NCI-H2196 (cell line): ENCODE results near the gene SMIM10L1.

Experiments
- DNase-seq: peaks from one replicate; lab custom pipeline; 2025; ENCODE audit not compliant: unreplicated experiment; lab: John Stamatoyannopoulos, UW

Gene SMIM10L1

DNA sequence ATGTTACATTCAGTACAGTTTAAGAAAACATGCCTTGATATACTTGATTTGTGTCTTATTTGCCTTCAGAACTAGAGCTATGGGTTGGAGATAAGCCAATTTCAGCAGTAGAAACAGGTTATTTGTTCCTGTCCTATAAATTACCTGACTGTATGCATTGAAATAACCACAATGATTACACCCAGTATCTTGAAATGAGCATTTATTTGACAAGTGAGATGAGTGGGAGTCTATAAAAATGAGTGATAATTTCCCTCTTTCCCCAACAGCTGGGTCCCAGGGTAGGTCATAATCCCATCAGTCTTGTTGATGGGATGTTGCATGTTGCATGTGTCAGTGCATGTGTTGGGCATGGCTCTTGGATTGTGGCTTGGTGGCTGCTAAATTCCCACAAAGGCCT, 12.0 kb downstream of the SMIM10L1 start:
- no peak for DNase-seq

- no peak for DNase-seq
These were observed 15.8 kb downstream of the SMIM10L1 start, which contains the start of gene TAS2R42 for GRCh38 chr12:11186837-11187236. Gene TAS2R42, minus strand, starts transcription at chr12:11186937. Its CDS starts 0 bp downstream, at chr12:11186937.

DNA sequence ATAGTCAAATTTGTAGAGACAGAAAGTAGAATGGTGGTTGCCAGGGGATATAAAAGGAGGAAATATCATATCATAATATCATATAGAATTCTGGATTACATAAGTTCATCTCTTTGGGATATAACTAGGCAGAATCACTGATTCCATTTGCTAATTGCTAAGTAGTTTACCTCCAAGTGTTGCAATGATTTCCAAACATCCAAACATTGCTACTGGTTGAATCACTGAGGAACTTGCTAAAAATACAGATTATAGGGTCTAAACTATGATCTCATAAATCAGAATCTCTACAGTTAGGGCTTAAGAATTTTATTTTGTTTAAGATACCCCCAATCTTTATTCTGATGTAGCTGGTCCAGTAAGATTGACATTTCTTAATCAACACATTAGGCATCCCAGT, 31.8 kb downstream of the SMIM10L1 start:
- no peak for DNase-seq

DNA sequence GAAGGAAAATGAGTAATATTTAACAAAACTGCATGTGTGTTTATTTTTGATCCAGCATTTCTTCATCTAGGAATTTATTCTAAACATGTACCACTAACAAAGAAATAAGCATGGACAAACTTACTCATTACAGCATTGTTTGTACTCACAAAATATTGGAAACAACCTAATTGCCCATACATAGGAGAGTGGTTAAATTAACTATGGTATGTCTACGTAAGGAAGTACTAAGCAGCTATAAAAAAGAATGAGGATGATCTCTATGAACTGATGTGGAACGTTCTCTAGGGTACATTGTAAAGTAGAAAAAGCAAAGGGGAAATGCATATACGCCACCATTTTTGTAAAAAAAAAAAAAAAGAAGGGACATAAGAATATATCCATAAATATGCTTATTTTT, 33.2 kb downstream of the SMIM10L1 start:
- no peak for DNase-seq

DNA sequence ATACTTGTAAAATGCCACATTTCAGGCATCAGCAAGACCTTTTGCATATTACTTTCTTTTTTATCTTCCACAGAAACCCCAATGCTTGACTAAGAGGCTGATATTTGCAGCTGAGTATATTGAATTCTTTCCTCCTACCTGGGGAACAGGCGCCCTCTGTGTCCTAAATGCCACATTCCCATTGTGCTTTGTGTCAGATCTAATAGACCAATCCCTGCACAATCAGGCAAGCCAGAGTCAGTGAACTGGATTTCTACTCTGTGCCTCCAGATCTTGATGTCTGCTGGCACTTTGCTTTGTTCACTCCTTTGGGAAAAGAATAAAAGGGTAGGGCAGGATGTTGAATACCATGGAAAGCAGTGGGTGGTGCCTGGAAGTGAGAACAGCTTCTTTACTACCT, 38.1 kb downstream of the SMIM10L1 start:
- DNase-seq: no peak
